Measurements from ENCODE around the gene DDX56.
"Not testable (repeated sequence)": the region's sequence is repeated elsewhere in the genome, so short reads cannot be mapped to it uniquely, and the experiment has no call there.

DDX56 gene

GRCh38 chr7:44597181-44597580 is 23.5 kb upstream of the DDX56 start:
- DNase-seq (ENCODE audit: low read depth in 3 of 3): not testable (repeated sequence)

- no peak for DNase-seq (ENCODE audit: low read depth in 3 of 3)
Observed at GRCh38 chr7:44595934-44596635, 22.4 kb upstream of the DDX56 start.

GRCh38 chr7:44590910-44591309 is 17.2 kb upstream of the DDX56 start:
- DNase-seq (ENCODE audit: low read depth in 3 of 3): no peak

- DNase-seq (ENCODE audit: low read depth in 3 of 3): peak in 2 of 3 experiments; percentile 17 to 45
Observed at GRCh38 chr7:44587843-44588711, 14.4 kb upstream of the DDX56 start.

GRCh38 chr7:44583146-44583865 is 9.6 kb upstream of the DDX56 start:
- no peak for DNase-seq (ENCODE audit: low read depth in 3 of 3)

- DNase-seq (ENCODE audit: low read depth in 3 of 3): peak; percentile 100
Observed at GRCh38 chr7:44581879-44582603, 8.3 kb upstream of the DDX56 start, which contains the start of gene TMED4. TMED4 (minus strand) TSS chr7:44582231; CDS start chr7:44582206, 25 bp downstream.

- peak in 1 of 3 experiments; percentile 18 for DNase-seq (ENCODE audit: low read depth in 3 of 3)
Observed at GRCh38 chr7:44580945-44581878, 7.5 kb upstream of the DDX56 start.

GRCh38 chr7:44576228-44576627 is 2.5 kb upstream of the DDX56 start:
- no peak for DNase-seq (ENCODE audit: low read depth in 3 of 3)

- no peak for DNase-seq (ENCODE audit: low read depth in 3 of 3)
Observed at GRCh38 chr7:44575054-44575453, 1.3 kb upstream of the DDX56 start.

GRCh38 chr7:44574287-44574872 is 672 bp upstream of the DDX56 start:
- DNase-seq (ENCODE audit: low read depth in 3 of 3): no peak

GRCh38 chr7:44572771-44573170 is 937 bp downstream of the DDX56 start:
- no peak for DNase-seq (ENCODE audit: low read depth in 3 of 3)

GRCh38 chr7:44569959-44570358 is 3.7 kb downstream of the DDX56 start:
- no peak for DNase-seq (ENCODE audit: low read depth in 3 of 3)

- no peak for DNase-seq (ENCODE audit: low read depth in 3 of 3)
Observed at GRCh38 chr7:44568771-44569560, 4.7 kb downstream of the DDX56 start.

- no peak for DNase-seq (ENCODE audit: low read depth in 3 of 3)
Observed at GRCh38 chr7:44567884-44568283, 5.8 kb downstream of the DDX56 start.

- no peak for DNase-seq (ENCODE audit: low read depth in 3 of 3)
Observed at GRCh38 chr7:44566680-44567079, 7.0 kb downstream of the DDX56 start.

GRCh38 chr7:44565795-44566559 is 7.7 kb downstream of the DDX56 start:
- no peak for DNase-seq (ENCODE audit: low read depth in 3 of 3)

- peak; percentile 32 to 41 (median 38) for DNase-seq (ENCODE audit: low read depth in 3 of 3)
Observed at GRCh38 chr7:44565097-44565794, 8.5 kb downstream of the DDX56 start.

- DNase-seq (ENCODE audit: low read depth in 3 of 3): no peak
Observed at GRCh38 chr7:44564606-44565005, 9.1 kb downstream of the DDX56 start.
